Activated CD4-positive, alpha-beta T cell treated with anti-CD3 and anti-CD28 coated beads, Interleukin-2, Interleukin-4, amounts not matched to agents 100 ng/mL and 50 ng/mL, durations not matched to agents 16 hours and 8 hours (primary cell): Measurements from ENCODE around the gene HOXB8.

Experiments
- DNase-seq: peaks from one replicate; pipeline ENCODE4 v3.0.0-alpha.2; 2020; ENCODE audit warnings: low spot score

HOXB8 gene

GRCh38 chr17:48624544-48625494 is 9.7 kb upstream of the HOXB8 start:
- no peak for DNase-seq

DNA sequence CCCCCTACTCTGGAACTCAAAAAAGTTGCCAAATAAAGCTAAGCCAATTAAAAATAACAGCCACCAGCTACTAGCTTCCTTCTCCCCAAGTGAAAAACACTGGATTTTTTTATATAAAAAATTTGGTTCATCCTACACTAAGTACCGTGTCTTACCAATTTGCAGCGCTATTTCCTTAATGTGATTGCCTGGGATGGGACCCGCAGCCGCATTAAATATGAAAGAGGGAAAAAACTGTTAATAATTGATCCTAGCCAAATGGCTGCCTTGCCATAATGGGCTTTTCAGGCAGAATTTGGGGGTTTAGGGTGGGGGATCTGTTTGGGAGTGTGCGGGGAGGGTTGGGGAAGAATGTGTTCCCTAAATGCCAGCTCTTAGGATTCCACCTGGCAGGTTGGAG is 9.0 kb upstream of the HOXB8 start:
- DNase-seq = no peak

DNA sequence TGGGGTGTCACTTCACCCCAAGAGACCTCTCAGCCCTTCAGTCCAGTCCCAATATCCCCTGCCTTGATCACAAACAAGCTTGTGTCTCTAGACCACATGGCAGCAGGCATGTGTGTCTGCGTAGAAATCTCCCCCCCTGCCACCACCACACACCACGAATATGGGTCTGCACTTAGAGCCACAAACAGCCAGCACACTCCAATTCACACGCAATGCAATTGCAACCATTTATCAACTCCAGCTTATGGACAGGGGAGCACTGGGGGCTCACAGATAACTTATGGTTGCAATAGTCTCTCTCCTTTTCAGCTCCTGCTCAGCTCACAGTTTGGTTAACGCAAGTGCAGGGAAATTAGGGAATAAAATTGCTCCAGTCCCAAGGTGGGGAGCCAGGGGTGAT is 8.5 kb upstream of the HOXB8 start:
- DNase-seq = no peak

- no peak for DNase-seq
These were observed 7.8 kb upstream of the HOXB8 start for GRCh38 chr17:48622857-48623256.

- no peak for DNase-seq
These were observed 6.6 kb upstream of the HOXB8 start for GRCh38 chr17:48621410-48622392.

DNA sequence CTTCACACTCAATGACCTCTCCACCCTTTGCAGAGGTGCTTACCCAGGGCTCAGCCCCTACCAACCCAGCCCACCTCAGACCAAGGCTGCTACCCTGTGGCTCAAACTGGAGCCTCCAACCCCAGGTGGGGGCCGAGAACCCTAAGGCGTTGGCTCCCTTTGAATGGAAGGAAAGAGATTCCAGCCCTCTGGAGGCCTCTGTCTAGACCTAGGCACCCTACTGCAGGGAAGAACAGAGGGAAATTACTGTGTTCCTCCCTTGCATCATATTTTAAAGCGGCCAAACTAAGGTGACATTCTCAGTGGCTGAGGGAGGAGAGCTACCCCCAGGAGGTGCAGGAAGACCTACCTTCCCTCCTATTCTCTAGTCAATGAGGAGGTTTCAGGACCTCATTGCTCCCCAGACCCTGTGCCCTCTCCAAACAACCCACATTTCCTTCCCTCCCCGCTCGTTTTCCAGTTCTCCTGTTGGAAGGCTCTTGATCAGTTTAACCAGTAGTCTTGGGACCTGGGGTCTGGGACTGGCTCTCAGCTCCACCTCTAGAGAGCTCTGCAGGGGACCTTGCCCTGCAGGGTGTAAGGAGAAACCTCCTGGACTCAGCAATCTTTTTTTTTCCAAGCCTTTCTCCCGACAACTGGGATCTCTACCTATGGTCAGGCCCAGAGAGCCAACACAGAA is 5.5 kb upstream of the HOXB8 start:
- DNase-seq = no peak

GRCh38 chr17:48619826-48620449 is 4.8 kb upstream of the HOXB8 start:
- DNase-seq = no peak

DNA sequence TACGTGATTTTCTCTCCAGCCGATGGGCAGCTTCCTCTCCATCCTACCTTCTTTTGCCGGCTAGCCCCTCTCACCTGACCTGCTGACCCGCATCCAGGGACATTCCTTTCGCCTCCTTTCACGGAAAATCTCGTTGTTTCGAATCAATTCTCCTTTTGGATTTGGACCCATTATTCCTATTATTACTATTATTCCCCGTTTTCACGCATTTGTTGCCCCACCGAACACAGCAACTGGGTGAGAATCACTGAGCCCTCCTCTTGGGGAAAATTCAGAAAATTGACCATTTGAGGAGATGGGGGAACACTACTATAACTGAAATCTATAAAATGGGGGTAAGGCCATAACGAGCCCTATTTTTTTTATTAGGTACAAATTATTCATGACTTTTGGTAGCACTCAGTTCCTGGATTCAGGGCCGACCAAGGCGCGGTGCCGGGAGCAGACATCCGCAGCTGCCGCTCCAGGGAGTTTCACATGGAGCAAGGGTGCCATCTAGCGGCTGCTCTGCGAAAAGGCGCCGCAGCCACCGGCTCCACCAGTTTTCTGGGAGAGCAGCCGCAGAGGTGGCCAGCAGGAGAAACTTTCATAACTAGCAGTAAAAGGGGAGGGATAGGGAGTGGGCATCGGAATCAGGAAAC is 3.3 kb upstream of the HOXB8 start:
- DNase-seq = peak; percentile 85

- no peak for DNase-seq
These were observed 2.6 kb upstream of the HOXB8 start for GRCh38 chr17:48617471-48618255.

GRCh38 chr17:48616717-48617470 is 1.8 kb upstream of the HOXB8 start:
- DNase-seq = no peak

DNA sequence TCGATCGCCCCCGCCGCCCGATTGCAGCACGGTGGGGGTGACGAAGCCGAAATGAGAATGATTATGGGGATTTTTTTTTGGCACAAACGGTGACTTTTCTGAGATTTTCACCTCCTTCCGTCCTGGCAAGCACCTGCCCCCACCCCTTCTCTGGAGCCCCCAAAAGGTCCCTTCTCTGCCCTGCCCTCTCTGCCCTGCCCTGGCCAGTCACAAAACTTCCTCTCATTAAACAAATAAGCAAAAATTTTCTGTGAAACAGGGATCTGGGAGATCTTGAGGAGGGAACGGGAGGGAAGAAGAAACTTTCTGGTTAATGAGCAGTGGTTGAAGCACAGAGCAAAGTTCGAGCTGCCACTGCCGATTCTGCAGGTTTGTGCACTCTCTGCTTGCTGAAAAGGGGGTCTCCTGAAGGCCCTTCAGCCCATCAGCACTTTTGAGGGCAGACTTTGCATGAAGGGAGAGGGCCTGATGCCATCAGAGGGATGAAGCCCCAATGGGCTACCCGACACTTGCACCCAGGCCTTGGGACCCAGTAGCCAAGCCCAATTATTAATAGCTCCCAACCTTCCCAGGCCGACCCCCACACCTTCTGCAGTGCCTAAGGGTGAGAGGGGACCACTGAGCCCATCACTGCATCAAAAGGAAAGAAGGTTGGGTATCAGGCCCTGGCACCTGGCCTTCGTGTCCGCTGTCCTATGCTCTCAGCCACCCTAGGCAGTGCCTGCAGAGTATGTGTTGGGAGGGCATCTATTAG is 1.0 kb upstream of the HOXB8 start:
- no peak for DNase-seq

DNA sequence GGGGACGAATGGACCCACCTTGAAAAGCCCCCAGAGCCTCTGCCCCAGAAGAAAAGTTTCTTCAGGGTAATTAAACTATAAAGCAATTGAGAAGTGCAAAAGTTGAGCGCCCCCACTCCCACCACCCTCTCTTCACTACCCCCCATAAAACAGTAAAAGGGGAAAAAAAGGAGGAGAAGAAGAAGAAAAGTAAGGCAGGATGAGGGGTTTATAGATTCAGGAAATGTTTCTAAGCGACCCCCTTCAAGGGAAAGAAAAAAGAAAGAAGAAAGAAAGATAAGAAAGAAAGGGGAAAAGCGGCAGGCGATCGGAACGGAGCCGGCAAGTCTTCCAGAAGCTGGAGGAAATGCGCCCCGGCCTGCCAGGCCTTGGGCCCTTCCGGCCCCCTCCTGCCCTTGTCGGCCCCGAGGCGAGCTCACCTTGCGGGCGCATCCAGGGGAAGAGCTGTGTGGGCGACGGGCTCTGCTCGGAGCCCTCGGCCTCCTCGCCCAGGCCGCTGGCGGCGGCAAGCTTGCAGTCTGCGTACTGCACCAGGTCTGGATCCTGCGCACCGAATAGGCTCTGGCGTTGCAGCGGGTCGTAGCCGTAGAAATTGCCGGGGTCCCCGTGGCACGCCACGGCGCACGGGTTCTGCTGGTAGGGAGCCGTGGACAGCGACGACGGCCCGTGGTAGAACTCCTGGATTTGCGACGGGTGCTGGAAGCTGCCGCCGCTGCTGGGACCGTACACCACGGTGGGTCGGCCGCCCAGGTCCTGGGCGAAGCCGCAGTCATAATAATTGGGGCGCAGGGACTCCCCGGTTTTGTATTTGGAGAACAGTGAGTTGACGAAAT is 1.0 kb downstream of the HOXB8 start:
- DNase-seq = no peak

- DNase-seq = peak; percentile 33
These were observed 2.0 kb downstream of the HOXB8 start for GRCh38 chr17:48612854-48613691.

DNA sequence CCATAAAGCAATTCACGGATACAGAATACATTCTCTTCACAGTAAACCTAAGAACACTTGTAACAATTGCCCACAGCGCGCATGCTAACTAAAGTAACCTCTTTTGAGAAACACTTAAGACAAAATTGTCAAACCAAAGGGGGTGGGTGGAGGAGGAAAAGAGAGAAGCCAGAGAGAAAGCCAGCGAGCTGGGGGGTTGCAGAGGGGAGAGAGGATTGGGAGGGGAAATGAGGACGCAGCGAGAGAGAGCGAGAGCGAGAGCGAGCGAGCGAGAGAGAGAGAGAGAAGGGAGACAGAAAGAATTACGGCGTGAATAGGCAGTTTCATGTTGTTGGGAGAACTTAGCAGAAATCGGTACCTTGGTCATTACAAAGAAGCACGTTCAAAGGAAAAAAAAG is 2.6 kb downstream of the HOXB8 start:
- no peak for DNase-seq

DNA sequence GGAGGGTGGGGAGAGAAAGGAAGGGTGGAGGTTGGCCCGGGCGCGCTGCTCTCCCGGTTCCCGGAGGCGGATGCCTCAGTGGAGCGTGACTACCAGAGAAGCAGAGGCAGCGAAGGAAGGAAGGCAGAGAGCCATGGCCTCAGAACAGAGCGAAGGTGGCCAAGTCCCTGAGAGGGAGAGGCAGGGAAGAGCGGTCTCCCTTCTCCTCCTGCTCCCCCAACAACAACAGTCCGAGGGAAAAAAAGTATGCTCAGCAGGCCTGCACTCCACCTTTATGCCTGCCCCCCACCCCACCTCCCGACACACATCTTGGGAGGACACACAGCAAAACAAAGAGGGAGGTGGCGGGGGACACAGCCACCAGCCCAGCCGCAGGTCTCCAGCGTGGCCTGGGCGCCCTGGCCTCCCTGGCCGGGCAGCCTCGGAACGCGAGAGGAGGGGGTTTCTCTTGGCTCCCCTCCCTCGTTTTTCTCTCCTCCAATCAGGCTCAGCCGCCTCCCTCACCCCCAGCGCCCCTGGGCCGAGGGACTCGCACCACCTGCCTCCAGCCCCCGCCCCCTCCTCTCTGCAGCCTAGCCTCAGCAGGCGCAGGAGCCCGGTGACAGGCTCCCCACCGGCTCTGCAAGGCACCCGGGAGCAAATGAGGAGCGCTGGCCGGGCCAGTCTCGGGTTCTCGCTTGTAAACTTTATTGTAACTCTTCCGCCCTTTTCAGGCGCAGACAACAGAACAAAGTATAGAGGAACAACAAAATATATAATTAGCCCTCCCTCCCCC is 3.2 kb downstream of the HOXB8 start:
- DNase-seq = no peak

DNA sequence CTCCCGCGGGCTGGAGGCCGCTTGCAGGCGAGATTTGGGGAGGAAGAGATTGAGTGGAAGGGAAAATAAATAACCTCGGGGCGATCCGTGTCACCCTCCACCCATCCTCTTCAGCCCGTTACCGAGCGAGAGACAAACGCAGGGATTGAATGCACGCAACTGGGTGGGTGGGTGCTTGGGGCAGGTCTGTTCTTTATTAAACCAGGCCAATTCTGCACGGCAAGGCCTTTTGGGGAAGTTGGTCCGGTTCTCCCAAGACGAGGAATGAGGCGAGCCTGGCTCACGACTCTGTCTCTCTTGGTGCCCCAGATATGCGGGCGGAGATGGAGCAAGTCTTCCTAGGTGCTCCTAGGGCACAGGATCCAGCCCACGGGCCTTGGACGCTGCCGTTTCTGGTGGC is 3.9 kb downstream of the HOXB8 start:
- no peak for DNase-seq
